ENCODE measurements around the gene RAB10.
"Not testable (repeated sequence)": the region's sequence is repeated elsewhere in the genome, so short reads cannot be mapped to it uniquely, and the experiment has no call there.

RAB10 gene

DNA sequence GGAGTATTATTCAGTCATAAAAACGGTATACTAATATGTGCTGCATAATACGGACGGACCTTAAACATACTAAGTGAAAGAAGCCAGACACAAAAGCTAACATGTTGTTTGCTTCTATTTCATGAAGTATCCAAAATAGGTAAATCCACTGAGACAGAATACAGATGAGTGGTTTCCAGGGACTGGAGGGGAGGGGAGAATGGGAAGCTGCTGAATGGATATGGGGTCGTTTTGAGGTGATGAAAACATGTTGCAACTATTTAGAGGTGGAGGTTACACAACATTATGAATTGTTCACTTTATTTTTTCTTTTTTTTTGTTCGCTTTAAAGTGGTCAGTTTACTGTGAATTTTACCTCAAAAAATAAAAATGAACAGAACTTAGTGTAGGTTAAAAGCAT, 52.9 kb downstream of the RAB10 start:
- DNase-seq, result no peak
- peaks cover 38% of the 10 kb centered on the region for H4K20me1 ChIP-seq (ENCODE audit: insufficient read depth, low read length)
- H3K4me2 ChIP-seq (ENCODE audit: insufficient read depth, low read length), result no peak overlapping the region
- H3K27ac ChIP-seq (ENCODE audit: low read length), result no peak overlapping the region
- no peak overlapping the region for H3K9ac ChIP-seq (ENCODE audit: low read depth, low read length)
- ATAC-seq (ENCODE audit: insufficient read depth, low read depth), result no peak
- H3K79me2 ChIP-seq (ENCODE audit: insufficient read depth, low read length), result peaks cover 92% of the 10 kb centered on the region
- H2AFZ ChIP-seq (ENCODE audit: low read depth, low read length), result no peak overlapping the region
- no peaks in the 10 kb centered on the region for H3K4me1 ChIP-seq (ENCODE audit: insufficient read depth, low read length)
- TF ChIP-seq CTCF (IDR thresholded peaks at IDR 0.05; ENCODE audit: borderline replicate concordance, extremely low read depth, low read length, poor library complexity, severe bottlenecking) (no peak), EZH2 (IDR thresholded peaks at IDR 0.05; ENCODE audit: borderline replicate concordance, low read depth, low read length, severe bottlenecking) (no peak)
- no peaks in the 10 kb centered on the region for H3K27me3 ChIP-seq (ENCODE audit: insufficient read depth, low read length, poor library complexity)
- no peaks in the 10 kb centered on the region for H3K36me3 ChIP-seq (ENCODE audit: insufficient read depth, low read length)
- H3K9me3 ChIP-seq (ENCODE audit: insufficient read depth, low read length, severe bottlenecking), result no peaks in the 10 kb centered on the region
- no peak overlapping the region for H3K4me3 ChIP-seq (ENCODE audit: low read depth in 1 of 2, low read length in 2 of 2)

DNA sequence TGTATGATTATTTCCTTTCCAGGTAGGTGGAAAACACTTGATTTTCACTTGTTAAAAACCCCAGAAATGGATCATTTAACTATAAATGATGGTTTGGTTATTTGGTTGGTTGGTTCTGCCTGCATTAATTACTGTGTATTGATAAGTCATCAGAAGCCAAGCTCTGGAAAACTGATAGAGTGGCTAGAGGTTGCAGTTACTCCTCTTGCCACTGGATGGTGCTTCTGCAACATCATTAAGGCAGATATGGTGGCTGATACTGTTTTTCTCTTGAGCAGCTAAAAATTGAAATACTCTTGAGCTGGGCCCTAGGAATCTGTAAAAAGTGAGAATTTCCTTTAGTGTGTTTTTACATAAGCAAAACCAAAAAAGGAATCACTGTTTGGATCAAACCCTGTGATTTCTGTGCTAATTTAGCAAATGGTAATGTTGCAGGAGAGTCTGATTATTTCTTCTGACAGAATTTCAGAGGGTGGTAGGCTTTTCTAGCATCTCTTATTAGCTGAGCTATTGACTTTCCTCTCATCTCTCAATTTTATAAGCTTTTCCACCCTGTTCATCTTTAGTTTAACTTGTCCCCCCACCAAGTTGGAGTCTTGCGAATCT, 54.3 kb downstream of the RAB10 start:
- Histone ChIP-seq H3K4me3 (ENCODE audit: low read depth in 1 of 2, low read length in 2 of 2) (no peak overlapping the region), H4K20me1 (ENCODE audit: insufficient read depth, low read length) (peaks cover 38% of the 10 kb centered on the region), H3K36me3 (ENCODE audit: insufficient read depth, low read length) (no peaks in the 10 kb centered on the region), H3K27me3 (ENCODE audit: insufficient read depth, low read length, poor library complexity) (no peaks in the 10 kb centered on the region), H3K4me2 (ENCODE audit: insufficient read depth, low read length) (no peak overlapping the region), H3K27ac (ENCODE audit: low read length) (no peak overlapping the region), H3K9ac (ENCODE audit: low read depth, low read length) (no peak overlapping the region), H3K4me1 (ENCODE audit: insufficient read depth, low read length) (no peaks in the 10 kb centered on the region), H2AFZ (ENCODE audit: low read depth, low read length) (no peak overlapping the region), H3K9me3 (ENCODE audit: insufficient read depth, low read length, severe bottlenecking) (no peaks in the 10 kb centered on the region), H3K79me2 (ENCODE audit: insufficient read depth, low read length) (peaks cover 93% of the 10 kb centered on the region)
- no peak for TF ChIP-seq EZH2 (IDR thresholded peaks at IDR 0.05; ENCODE audit: borderline replicate concordance, low read depth, low read length, severe bottlenecking)
- peak; percentile 79 for TF ChIP-seq CTCF (IDR thresholded peaks at IDR 0.05; ENCODE audit: borderline replicate concordance, extremely low read depth, low read length, poor library complexity, severe bottlenecking)
- DNase-seq (no peak), ATAC-seq (ENCODE audit: insufficient read depth, low read depth) (peak; percentile 69)

DNA sequence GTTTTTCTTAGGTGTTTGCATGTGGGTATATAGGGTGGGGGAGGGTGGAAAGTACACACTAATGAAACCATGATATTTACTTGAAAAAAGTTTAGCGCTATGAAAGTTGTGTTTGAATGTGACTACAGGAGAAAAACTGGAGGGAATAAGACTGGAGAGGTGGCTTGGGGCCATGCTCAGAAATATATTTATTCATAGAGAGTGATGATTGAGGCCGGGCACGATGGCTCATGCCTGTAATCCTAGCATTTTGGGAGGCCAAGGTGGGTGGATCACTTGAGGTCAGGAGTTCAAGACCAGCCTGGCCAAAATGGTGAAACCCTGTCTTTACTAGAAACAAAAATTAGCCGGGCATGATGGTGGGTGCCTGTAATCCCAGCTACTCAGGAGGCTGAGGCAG, 55.0 kb downstream of the RAB10 start:
- not testable (repeated sequence) for H2AFZ ChIP-seq (ENCODE audit: low read depth, low read length); H3K36me3 ChIP-seq (ENCODE audit: insufficient read depth, low read length); H3K4me3 ChIP-seq (ENCODE audit: low read depth in 1 of 2, low read length in 2 of 2); H3K27ac ChIP-seq (ENCODE audit: low read length); H3K4me2 ChIP-seq (ENCODE audit: insufficient read depth, low read length); H3K4me1 ChIP-seq (ENCODE audit: insufficient read depth, low read length); H3K27me3 ChIP-seq (ENCODE audit: insufficient read depth, low read length, poor library complexity); H3K9ac ChIP-seq (ENCODE audit: low read depth, low read length); H3K9me3 ChIP-seq (ENCODE audit: insufficient read depth, low read length, severe bottlenecking); ATAC-seq (ENCODE audit: insufficient read depth, low read depth); DNase-seq
- Histone ChIP-seq H4K20me1 (ENCODE audit: insufficient read depth, low read length) (peaks cover 38% of the 10 kb centered on the region), H3K79me2 (ENCODE audit: insufficient read depth, low read length) (peaks cover 93% of the 10 kb centered on the region)

- Histone ChIP-seq H3K9me3 (ENCODE audit: insufficient read depth, low read length, severe bottlenecking) (no peaks in the 10 kb centered on the region), H4K20me1 (ENCODE audit: insufficient read depth, low read length) (peaks cover 36% of the 10 kb centered on the region), H3K4me3 (ENCODE audit: low read depth in 1 of 2, low read length in 2 of 2) (no peak overlapping the region), H3K27ac (ENCODE audit: low read length) (no peak overlapping the region), H3K4me2 (ENCODE audit: insufficient read depth, low read length) (no peak overlapping the region), H3K36me3 (ENCODE audit: insufficient read depth, low read length) (no peaks in the 10 kb centered on the region; the same call in 1 of the 2 replicates), H3K79me2 (ENCODE audit: insufficient read depth, low read length) (peaks cover 92% of the 10 kb centered on the region), H3K27me3 (ENCODE audit: insufficient read depth, low read length, poor library complexity) (no peaks in the 10 kb centered on the region), H3K4me1 (ENCODE audit: insufficient read depth, low read length) (no peaks in the 10 kb centered on the region), H3K9ac (ENCODE audit: low read depth, low read length) (no peak overlapping the region), H2AFZ (ENCODE audit: low read depth, low read length) (no peak overlapping the region)
- ATAC-seq (ENCODE audit: insufficient read depth, low read depth), result no peak
- no peak for DNase-seq
- TF ChIP-seq EZH2 (IDR thresholded peaks at IDR 0.05; ENCODE audit: borderline replicate concordance, low read depth, low read length, severe bottlenecking), result no peak
- TF ChIP-seq CTCF (IDR thresholded peaks at IDR 0.05; ENCODE audit: borderline replicate concordance, extremely low read depth, low read length, poor library complexity, severe bottlenecking), result no peak
Observed at GRCh38 chr2:26089337-26089736, 55.5 kb downstream of the RAB10 start.

Data from DND-41 (cell line).